HCT116 (cell line): ENCODE measurements around the gene FMN1. TPM values are rescaled to one million over a fixed set of nuclear protein-coding genes. Genes with fewer than 3 reads are reported as not detected.
"Not testable (repeated sequence)": the region's sequence is repeated elsewhere in the genome, so short reads cannot be mapped to it uniquely, and the experiment has no call there.

ENCODE experiments used
- ATAC-seq: fragments of 200-7000 bp; cut with Tn5 transposase; 2 replicates; pipeline ENCODE4 v1.9.1; 2020; ENCODE audit warnings: mild to moderate bottlenecking, moderate library complexity
- BruUV-seq: library from RNA; stranded (reverse); fragments of 400-500 nt; replicated peaks from 2 replicates; lab custom pipeline; 2021; lab: Mats Ljungman, UMichigan
- CTCF ChIA-PET: fragments of 300-600 bp; sonication (Branson Sonifier 250); formaldehyde crosslinking; loops from one replicate; lab custom pipeline; 2021; ENCODE audit warnings: antibody characterized with exemption; lab: Charles Lee
- POLR2A ChIA-PET: fragments of 300-600, 350-600 bp; sonication (Branson Sonifier 250); formaldehyde crosslinking; loops from one replicate; lab custom pipeline; 2021; ENCODE audit warnings: antibody characterized with exemption; lab: Charles Lee
- RAD21 ChIA-PET, 2 experiments: fragments of 300-600 bp; sonication (Branson Sonifier 250); formaldehyde crosslinking; loops; one replicate each; lab custom pipeline; 2023; ENCODE audit warnings: low total read pairs in 2 of 2; ENCODE audit not compliant: uncharacterized antibody in 2 of 2, unreplicated experiment in 2 of 2, low non-redundant PET in 1 of 2; lab: Charles Lee
- DNase-seq: peaks from one replicate; pipeline ENCODE4 v3.0.0-alpha.2; 2010; ENCODE audit warnings: low read depth, low spot score
- H2AFZ ChIP-seq: fragments of 200-600 bp; shearing (Covaris generic), sonication (generic); 2 replicates; pipeline ENCODE4 v1.6.1; 2017; ENCODE audit warnings: low read depth, mixed run types, mixed read lengths, antibody characterized with exemption, low read length; ENCODE audit not compliant: poor library complexity, severe bottlenecking
- H3K27ac ChIP-seq: 2 replicates; pipeline ENCODE4 v1.5.1; 2012; ENCODE audit warnings: low read depth, low read length
- H3K27me3 ChIP-seq: fragments of 200-600 bp; sonication (generic); 2 replicates; pipeline ENCODE4 v1.6.1; 2016; ENCODE audit warnings: mixed run types, low read length, mixed read lengths; ENCODE audit not compliant: insufficient read depth
- H3K36me3 ChIP-seq, 2 experiments: fragments of 200-500 bp in 1 of 2; fragments of 200-600 bp in 1 of 2; sonication (Bioruptor generic) in 1 of 2; sonication (generic) in 1 of 2; 2 replicates each; pipeline versions ENCODE4 v1.5.1 to v1.6.1; 2014 to 2016; ENCODE audit warnings: low read length in 2 of 2, inconsistent platforms in 1 of 2, mixed read lengths in 1 of 2, mixed run types in 1 of 2; ENCODE audit not compliant: insufficient read depth in 2 of 2, control insufficient read depth in 1 of 2
- H3K4me1 ChIP-seq, 2 experiments: fragments of 200-600 bp in 1 of 2; sonication (generic) in 1 of 2; 2 replicates each; pipeline versions ENCODE4 v1.5.1 to v1.6.1; 2012 to 2017; ENCODE audit warnings: low read length in 2 of 2, inconsistent platforms in 1 of 2, mild to moderate bottlenecking in 1 of 2, mixed read lengths in 1 of 2, mixed run types in 1 of 2, moderate library complexity in 1 of 2; ENCODE audit not compliant: insufficient read depth in 2 of 2, control insufficient read depth in 1 of 2
- H3K4me2 ChIP-seq: fragments of 200-600 bp; sonication (generic); 2 replicates; pipeline ENCODE4 v1.6.1; 2017; ENCODE audit warnings: mixed run types, low read length, mixed read lengths
- H3K4me3 ChIP-seq, 2 experiments: fragments of 200-600 bp in 1 of 2; sonication (generic) in 1 of 2; replicated peaks in 1 of 2; 2 replicates each; pipeline ENCODE4 v1.5.1; 2011 to 2016; ENCODE audit warnings: low read length in 2 of 2, control low read depth in 1 of 2, low read depth in 1 of 2, mild to moderate bottlenecking in 1 of 2, mixed read lengths in 1 of 2, mixed run types in 1 of 2
- H3K79me2 ChIP-seq: fragments of 200-600 bp; sonication (generic); 2 replicates; pipeline ENCODE4 v1.6.1; 2017; ENCODE audit warnings: mild to moderate bottlenecking, mixed run types, low read length, moderate library complexity, mixed read lengths; ENCODE audit not compliant: insufficient read depth
- H3K9ac ChIP-seq: fragments of 200-600 bp; sonication (generic); 2 replicates; pipeline ENCODE4 v1.6.1; 2016; ENCODE audit warnings: low read length, mixed read lengths
- H3K9me2 ChIP-seq: fragments of 200-600 bp; sonication (generic), shearing (Covaris generic); 2 replicates; pipeline ENCODE4 v1.6.1; 2017; ENCODE audit warnings: mixed run types, mild to moderate bottlenecking, moderate library complexity; ENCODE audit not compliant: insufficient read depth
- H3K9me3 ChIP-seq, 2 experiments: fragments of 200-500 bp in 1 of 2; fragments of 200-600 bp in 1 of 2; sonication (Bioruptor generic) in 1 of 2; sonication (generic) in 1 of 2; 2 replicates each; pipeline ENCODE4 v1.6.1; 2014 to 2017; ENCODE audit warnings: low read length in 2 of 2, mixed read lengths in 2 of 2, inconsistent platforms in 1 of 2, low read depth in 1 of 2, mild to moderate bottlenecking in 1 of 2, mixed run types in 1 of 2, moderate library complexity in 1 of 2; ENCODE audit not compliant: control insufficient read depth in 1 of 2, insufficient read depth in 1 of 2
- H4K20me1 ChIP-seq: fragments of 200-600 bp; sonication (generic), shearing (Covaris generic); 2 replicates; pipeline ENCODE4 v1.6.1; 2017; ENCODE audit warnings: mixed run types, mild to moderate bottlenecking, moderate library complexity; ENCODE audit not compliant: insufficient read depth
- CBX3 ChIP-seq: IDR thresholded peaks from 2 replicates; pipeline ENCODE4 v1.6.1; 2012; ENCODE audit warnings: low read depth
- EZH2 ChIP-seq: fragments of 200-600 bp; sonication (generic); IDR thresholded peaks from 2 replicates; pipeline ENCODE4 v1.6.1; 2017; ENCODE audit warnings: antibody characterized with exemption, mixed run types
- FOSL1 ChIP-seq: IDR thresholded peaks from 2 replicates; pipeline ENCODE4 v1.6.1; 2012; ENCODE audit warnings: low read depth
- POLR2AphosphoS5 ChIP-seq: IDR thresholded peaks from 2 replicates; pipeline ENCODE4 v1.6.1; 2011; ENCODE audit warnings: mild to moderate bottlenecking, low read depth, low read length, moderate library complexity
- RAD21 ChIP-seq: IDR thresholded peaks from 2 replicates; pipeline ENCODE4 v1.6.1; 2012; ENCODE audit warnings: low read depth, mild to moderate bottlenecking
- intact Hi-C: fragments of 100-400 bp; cut with micrococcal nuclease; formaldehyde crosslinking; loops from 2 replicates; pipeline ENCODE4 v1.10.0; 2022
- total RNA-seq: library from RNA; stranded (reverse); gene quantifications from one replicate; pipeline ENCODE4 v1.2.1, GENCODE V29; 2021; ENCODE audit not compliant: unreplicated experiment
- TF ChIP-seq, protein P1 (sequence below): IDR thresholded peaks from 2 replicates; pipeline ENCODE4 v1.6.1; 2012; ENCODE audit warnings: low read depth

Gene FMN1
- total RNA-seq, 1 experiment from 2014 or later, result 0.39 TPM

DNA sequence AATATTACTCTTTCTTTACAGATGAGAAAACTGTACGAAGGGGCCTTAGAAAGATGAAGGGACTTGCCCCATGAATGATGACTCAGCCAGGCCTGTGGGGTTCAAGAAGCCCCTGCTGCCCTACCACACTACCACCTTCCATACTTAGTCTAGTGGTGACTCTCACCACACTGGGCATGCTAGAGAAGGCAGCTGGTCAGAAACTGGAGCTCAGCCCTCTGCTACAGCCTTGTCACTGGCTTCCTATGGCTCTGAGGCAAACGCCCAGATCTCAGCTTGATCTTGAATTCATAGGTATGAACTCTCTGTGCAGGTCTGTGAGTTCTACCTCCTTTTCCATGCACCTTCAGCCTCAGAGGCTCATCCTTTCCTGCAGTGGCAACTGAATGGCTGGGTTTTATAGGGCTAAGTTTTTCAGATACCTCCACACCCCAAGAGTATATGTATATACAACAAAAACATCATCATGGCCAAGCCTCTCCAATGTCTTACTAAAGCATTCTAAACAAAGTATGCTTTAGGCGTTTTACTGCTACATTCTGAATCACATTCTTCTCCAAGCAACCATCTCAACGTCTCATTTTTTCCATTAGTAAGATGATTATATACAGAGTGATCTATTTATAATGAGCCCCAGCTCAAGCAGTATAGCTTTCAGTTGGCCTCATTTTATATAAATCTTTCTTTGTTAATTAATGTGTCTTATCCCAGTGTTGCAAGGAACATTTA lies 242.6 kb downstream of the FMN1 start:
- ChIA-PET CTCF (interaction anchor here (1.0 to 5.8 kb wide), 2 partner anchors 16 to 289 kb away, joined by 3 to 36 read pairs; no protein-coding TSS in a partner anchor), RAD21 (no interaction called here)
- H3K9me2 ChIP-seq, result no peaks in the 10 kb centered on the region
- no peak overlapping the region for H2AFZ ChIP-seq
- no peaks in the 10 kb centered on the region for H3K79me2 ChIP-seq
- H4K20me1 ChIP-seq, result no peaks in the 10 kb centered on the region
- no peak overlapping the region for H3K4me3 ChIP-seq
- no peaks in the 10 kb centered on the region for H3K27me3 ChIP-seq
- H3K9me3 ChIP-seq, result no peaks in the 10 kb centered on the region
- no peaks in the 10 kb centered on the region for H3K4me1 ChIP-seq
- no peaks in the 10 kb centered on the region for H3K36me3 ChIP-seq
- ATAC-seq, result no peak
- no TSS peak for BruUV-seq
- TF ChIP-seq POLR2AphosphoS5 (no peak), FOSL1 (no peak), EZH2 (no peak), CBX3 (no peak), RAD21 (no peak)
- TF ChIP-seq, protein P1, sequence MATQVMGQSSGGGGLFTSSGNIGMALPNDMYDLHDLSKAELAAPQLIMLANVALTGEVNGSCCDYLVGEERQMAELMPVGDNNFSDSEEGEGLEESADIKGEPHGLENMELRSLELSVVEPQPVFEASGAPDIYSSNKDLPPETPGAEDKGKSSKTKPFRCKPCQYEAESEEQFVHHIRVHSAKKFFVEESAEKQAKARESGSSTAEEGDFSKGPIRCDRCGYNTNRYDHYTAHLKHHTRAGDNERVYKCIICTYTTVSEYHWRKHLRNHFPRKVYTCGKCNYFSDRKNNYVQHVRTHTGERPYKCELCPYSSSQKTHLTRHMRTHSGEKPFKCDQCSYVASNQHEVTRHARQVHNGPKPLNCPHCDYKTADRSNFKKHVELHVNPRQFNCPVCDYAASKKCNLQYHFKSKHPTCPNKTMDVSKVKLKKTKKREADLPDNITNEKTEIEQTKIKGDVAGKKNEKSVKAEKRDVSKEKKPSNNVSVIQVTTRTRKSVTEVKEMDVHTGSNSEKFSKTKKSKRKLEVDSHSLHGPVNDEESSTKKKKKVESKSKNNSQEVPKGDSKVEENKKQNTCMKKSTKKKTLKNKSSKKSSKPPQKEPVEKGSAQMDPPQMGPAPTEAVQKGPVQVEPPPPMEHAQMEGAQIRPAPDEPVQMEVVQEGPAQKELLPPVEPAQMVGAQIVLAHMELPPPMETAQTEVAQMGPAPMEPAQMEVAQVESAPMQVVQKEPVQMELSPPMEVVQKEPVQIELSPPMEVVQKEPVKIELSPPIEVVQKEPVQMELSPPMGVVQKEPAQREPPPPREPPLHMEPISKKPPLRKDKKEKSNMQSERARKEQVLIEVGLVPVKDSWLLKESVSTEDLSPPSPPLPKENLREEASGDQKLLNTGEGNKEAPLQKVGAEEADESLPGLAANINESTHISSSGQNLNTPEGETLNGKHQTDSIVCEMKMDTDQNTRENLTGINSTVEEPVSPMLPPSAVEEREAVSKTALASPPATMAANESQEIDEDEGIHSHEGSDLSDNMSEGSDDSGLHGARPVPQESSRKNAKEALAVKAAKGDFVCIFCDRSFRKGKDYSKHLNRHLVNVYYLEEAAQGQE, result no peak
- TF ChIP-seq, all 23 proteins: peak for 0
- Histone ChIP-seq H3K9ac (no peak overlapping the region), H3K27ac (no peak overlapping the region), H3K4me2 (no peak overlapping the region)
- intact Hi-C loops, result no loop called here
- no peak for DNase-seq
- POLR2A ChIA-PET, result no interaction called here

DNA sequence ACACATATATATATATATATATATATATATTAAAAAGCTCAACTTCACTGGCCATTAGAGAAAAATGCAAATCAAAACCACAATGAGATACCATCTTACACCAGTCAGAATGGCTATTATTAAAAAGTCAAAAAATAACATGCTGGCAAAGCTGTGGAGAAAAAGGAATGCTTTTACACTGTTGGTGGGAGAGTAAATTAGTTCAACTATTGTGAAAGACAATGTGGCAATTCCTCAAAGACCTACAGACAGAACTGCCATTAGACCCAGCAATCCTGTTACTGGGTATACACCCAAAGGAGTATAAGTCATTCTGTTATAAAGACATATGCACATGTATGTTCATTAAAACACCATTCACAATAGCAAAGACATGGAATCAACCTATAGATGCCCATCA lies 244.5 kb downstream of the FMN1 start:
- intact Hi-C loops, DNase-seq, H3K4me2 ChIP-seq, H3K79me2 ChIP-seq, BruUV-seq, POLR2A ChIA-PET, H3K36me3 ChIP-seq, H3K9me2 ChIP-seq, ATAC-seq, H3K27me3 ChIP-seq, H3K27ac ChIP-seq, RAD21 ChIA-PET, H3K9me3 ChIP-seq, H4K20me1 ChIP-seq, H3K4me3 ChIP-seq, H2AFZ ChIP-seq, H3K9ac ChIP-seq, H3K4me1 ChIP-seq, CTCF ChIA-PET: not testable (repeated sequence)
